ENCODE data around the gene FKBP6.
"Not testable (repeated sequence)": the region's sequence is repeated elsewhere in the genome, so short reads cannot be mapped to it uniquely, and the experiment has no call there.

DNA sequence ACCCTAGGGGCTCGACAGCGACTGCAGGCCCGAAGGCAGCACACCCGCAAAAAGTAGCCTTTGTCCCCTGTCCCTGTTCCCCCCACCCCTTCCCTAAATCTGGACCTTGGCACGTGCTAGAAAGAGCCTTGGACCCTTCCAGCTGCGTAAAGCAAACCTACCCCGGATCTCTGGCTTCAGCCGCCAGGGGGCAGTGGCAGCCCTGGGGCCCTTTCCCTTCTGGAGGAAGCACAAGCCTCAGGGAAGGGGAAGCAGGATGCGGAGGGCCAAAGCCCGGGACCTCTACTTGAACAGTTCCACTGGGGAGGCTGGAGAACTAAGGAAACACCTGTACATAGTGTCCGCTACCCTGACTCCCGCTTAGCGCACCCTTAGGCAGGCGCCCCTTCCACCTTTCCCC lies 26.9 kb upstream of the FKBP6 start:
- TF ChIP-seq, protein P1, sequence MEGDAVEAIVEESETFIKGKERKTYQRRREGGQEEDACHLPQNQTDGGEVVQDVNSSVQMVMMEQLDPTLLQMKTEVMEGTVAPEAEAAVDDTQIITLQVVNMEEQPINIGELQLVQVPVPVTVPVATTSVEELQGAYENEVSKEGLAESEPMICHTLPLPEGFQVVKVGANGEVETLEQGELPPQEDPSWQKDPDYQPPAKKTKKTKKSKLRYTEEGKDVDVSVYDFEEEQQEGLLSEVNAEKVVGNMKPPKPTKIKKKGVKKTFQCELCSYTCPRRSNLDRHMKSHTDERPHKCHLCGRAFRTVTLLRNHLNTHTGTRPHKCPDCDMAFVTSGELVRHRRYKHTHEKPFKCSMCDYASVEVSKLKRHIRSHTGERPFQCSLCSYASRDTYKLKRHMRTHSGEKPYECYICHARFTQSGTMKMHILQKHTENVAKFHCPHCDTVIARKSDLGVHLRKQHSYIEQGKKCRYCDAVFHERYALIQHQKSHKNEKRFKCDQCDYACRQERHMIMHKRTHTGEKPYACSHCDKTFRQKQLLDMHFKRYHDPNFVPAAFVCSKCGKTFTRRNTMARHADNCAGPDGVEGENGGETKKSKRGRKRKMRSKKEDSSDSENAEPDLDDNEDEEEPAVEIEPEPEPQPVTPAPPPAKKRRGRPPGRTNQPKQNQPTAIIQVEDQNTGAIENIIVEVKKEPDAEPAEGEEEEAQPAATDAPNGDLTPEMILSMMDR (IDR thresholded peaks at IDR 0.05), result peak; percentile 20; the same call in 1 of the 2 replicates
- not testable (repeated sequence) for TF ChIP-seq USF2 (CRISPR knock-in tag; IDR thresholded peaks at IDR 0.05); SP1 (CRISPR knock-in tag; conservative IDR thresholded peaks at IDR 0.05); TP53 (CRISPR knock-in tag; IDR thresholded peaks at IDR 0.05); ARID4B (CRISPR knock-in tag; IDR thresholded peaks at IDR 0.05; ENCODE audit: borderline replicate concordance); FOXJ3 (CRISPR knock-in tag; IDR thresholded peaks at IDR 0.05; ENCODE audit: borderline replicate concordance); SMAD3 (CRISPR knock-in tag; IDR thresholded peaks at IDR 0.05; ENCODE audit: borderline replicate concordance); NR3C1 (CRISPR knock-in tag; conservative IDR thresholded peaks at IDR 0.05; ENCODE audit: low read depth); SMAD4 (CRISPR knock-in tag; IDR thresholded peaks at IDR 0.05)
- TF ChIP-seq, protein P2, sequence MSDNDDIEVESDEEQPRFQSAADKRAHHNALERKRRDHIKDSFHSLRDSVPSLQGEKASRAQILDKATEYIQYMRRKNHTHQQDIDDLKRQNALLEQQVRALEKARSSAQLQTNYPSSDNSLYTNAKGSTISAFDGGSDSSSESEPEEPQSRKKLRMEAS (CRISPR knock-in tag; IDR thresholded peaks at IDR 0.05), result not testable (repeated sequence)
- TF ChIP-seq, protein P3, sequence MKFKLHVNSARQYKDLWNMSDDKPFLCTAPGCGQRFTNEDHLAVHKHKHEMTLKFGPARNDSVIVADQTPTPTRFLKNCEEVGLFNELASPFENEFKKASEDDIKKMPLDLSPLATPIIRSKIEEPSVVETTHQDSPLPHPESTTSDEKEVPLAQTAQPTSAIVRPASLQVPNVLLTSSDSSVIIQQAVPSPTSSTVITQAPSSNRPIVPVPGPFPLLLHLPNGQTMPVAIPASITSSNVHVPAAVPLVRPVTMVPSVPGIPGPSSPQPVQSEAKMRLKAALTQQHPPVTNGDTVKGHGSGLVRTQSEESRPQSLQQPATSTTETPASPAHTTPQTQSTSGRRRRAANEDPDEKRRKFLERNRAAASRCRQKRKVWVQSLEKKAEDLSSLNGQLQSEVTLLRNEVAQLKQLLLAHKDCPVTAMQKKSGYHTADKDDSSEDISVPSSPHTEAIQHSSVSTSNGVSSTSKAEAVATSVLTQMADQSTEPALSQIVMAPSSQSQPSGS (CRISPR knock-in tag; IDR thresholded peaks at IDR 0.05; ENCODE audit: borderline replicate concordance, low read depth), result not testable (repeated sequence)
- TF ChIP-seq, protein P4, sequence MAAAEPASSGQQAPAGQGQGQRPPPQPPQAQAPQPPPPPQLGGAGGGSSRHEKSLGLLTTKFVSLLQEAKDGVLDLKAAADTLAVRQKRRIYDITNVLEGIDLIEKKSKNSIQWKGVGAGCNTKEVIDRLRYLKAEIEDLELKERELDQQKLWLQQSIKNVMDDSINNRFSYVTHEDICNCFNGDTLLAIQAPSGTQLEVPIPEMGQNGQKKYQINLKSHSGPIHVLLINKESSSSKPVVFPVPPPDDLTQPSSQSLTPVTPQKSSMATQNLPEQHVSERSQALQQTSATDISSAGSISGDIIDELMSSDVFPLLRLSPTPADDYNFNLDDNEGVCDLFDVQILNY (CRISPR knock-in tag; IDR thresholded peaks at IDR 0.05), result not testable (repeated sequence)

All from WTC11 (cell line).